Neural cell (in vitro differentiated cells): ENCODE data around the gene SLC31A1.

Experiments
- CTCF ChIP-seq: fragments of 450-650 bp; IDR thresholded peaks from 2 replicates; pipeline ENCODE4 v1.5.1; 2014; ENCODE audit warnings: antibody characterized with exemption, mild to moderate bottlenecking, moderate library complexity; ENCODE audit not compliant: poor library complexity, severe bottlenecking
- EP300 ChIP-seq: fragments of 450-650 bp; conservative IDR thresholded peaks from 2 replicates; pipeline ENCODE4 v1.6.1; 2014; ENCODE audit warnings: antibody characterized with exemption, mild to moderate bottlenecking, moderate library complexity; ENCODE audit not compliant: poor library complexity, severe bottlenecking
- EZH2 ChIP-seq: fragments of 200-600, 300-800 bp; shearing (Covaris generic), sonication (generic); IDR thresholded peaks from 2 replicates; pipeline ENCODE4 v1.6.1; 2014; ENCODE audit warnings: antibody characterized with exemption, low read length, borderline replicate concordance, mild to moderate bottlenecking; ENCODE audit not compliant: insufficient read depth, poor library complexity, severe bottlenecking
- MXI1 ChIP-seq: fragments of 450-650 bp; conservative IDR thresholded peaks from 2 replicates; pipeline ENCODE4 v1.6.1; 2014; ENCODE audit warnings: antibody characterized with exemption, mild to moderate bottlenecking; ENCODE audit not compliant: poor library complexity, severe bottlenecking
- POLR2AphosphoS5 ChIP-seq: IDR thresholded peaks from 2 replicates; pipeline ENCODE4 v1.6.1; 2012
- RAD21 ChIP-seq: fragments of 450-650 bp; conservative IDR thresholded peaks from 2 replicates; pipeline ENCODE4 v1.6.1; 2014; ENCODE audit warnings: antibody characterized with exemption, mild to moderate bottlenecking, moderate library complexity
- SMC3 ChIP-seq: fragments of 450-650 bp; conservative IDR thresholded peaks from 2 replicates; pipeline ENCODE4 v1.6.1; 2014; ENCODE audit warnings: antibody characterized with exemption, mild to moderate bottlenecking, moderate library complexity; ENCODE audit not compliant: poor library complexity
- TAF1 ChIP-seq: IDR thresholded peaks from 2 replicates; pipeline ENCODE4 v1.6.1; 2012; ENCODE audit warnings: low read depth
- TF ChIP-seq, protein P1 (sequence below): IDR thresholded peaks from 2 replicates; pipeline ENCODE4 v1.6.1; 2012; ENCODE audit warnings: borderline replicate concordance

GRCh38 chr9:113311961-113312360, 90.6 kb downstream of the SLC31A1 start:
- TF ChIP-seq POLR2AphosphoS5 (no peak), MXI1 (no peak), TAF1 (no peak), CTCF (no peak), EZH2 (no peak), SMC3 (no peak), EP300 (no peak), RAD21 (no peak)
- TF ChIP-seq, protein P1, sequence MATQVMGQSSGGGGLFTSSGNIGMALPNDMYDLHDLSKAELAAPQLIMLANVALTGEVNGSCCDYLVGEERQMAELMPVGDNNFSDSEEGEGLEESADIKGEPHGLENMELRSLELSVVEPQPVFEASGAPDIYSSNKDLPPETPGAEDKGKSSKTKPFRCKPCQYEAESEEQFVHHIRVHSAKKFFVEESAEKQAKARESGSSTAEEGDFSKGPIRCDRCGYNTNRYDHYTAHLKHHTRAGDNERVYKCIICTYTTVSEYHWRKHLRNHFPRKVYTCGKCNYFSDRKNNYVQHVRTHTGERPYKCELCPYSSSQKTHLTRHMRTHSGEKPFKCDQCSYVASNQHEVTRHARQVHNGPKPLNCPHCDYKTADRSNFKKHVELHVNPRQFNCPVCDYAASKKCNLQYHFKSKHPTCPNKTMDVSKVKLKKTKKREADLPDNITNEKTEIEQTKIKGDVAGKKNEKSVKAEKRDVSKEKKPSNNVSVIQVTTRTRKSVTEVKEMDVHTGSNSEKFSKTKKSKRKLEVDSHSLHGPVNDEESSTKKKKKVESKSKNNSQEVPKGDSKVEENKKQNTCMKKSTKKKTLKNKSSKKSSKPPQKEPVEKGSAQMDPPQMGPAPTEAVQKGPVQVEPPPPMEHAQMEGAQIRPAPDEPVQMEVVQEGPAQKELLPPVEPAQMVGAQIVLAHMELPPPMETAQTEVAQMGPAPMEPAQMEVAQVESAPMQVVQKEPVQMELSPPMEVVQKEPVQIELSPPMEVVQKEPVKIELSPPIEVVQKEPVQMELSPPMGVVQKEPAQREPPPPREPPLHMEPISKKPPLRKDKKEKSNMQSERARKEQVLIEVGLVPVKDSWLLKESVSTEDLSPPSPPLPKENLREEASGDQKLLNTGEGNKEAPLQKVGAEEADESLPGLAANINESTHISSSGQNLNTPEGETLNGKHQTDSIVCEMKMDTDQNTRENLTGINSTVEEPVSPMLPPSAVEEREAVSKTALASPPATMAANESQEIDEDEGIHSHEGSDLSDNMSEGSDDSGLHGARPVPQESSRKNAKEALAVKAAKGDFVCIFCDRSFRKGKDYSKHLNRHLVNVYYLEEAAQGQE, result no peak
